ENCODE results near the gene IGF2BP2.
"Not testable (repeated sequence)": the region's sequence is repeated elsewhere in the genome, so short reads cannot be mapped to it uniquely, and the experiment has no call there.

The IGF2BP2 gene

GRCh38 chr3:185857208-185857607 lies 32.4 kb upstream of the IGF2BP2 start:
- Histone ChIP-seq H3K9me3 (ENCODE audit: control insufficient read depth in 5 of 5, low read length in 5 of 5) (peaks cover 0 to 6% (median 3%) of the 10 kb centered on the region in 5 donors), H3K4me3 (ENCODE audit: low read depth in 1 of 5, low read length in 5 of 5) (no peak overlapping the region), H3K36me3 (ENCODE audit: control insufficient read depth in 5 of 5, insufficient read depth in 5 of 5, low read length in 5 of 5) (no peaks in the 10 kb centered on the region), H3K4me1 (ENCODE audit: control insufficient read depth in 5 of 5, insufficient read depth in 5 of 5, low read length in 5 of 5) (peaks cover 0 to 2% (median 0%) of the 10 kb centered on the region in 5 donors), H3K27ac (ENCODE audit: low read depth, low read length) (no peak overlapping the region), H3K9ac (ENCODE audit: low read length in 5 of 5) (no peak overlapping the region), H3K27me3 (ENCODE audit: control insufficient read depth in 5 of 5, insufficient read depth in 4 of 5, low read length in 5 of 5) (no peaks in the 10 kb centered on the region)

GRCh38 chr3:185856652-185857051 lies 31.8 kb upstream of the IGF2BP2 start:
- peaks cover 0 to 2% (median 0%) of the 10 kb centered on the region in 5 donors for H3K4me1 ChIP-seq (ENCODE audit: control insufficient read depth in 5 of 5, insufficient read depth in 5 of 5, low read length in 5 of 5)
- no peak overlapping the region for H3K9ac ChIP-seq (ENCODE audit: low read length in 5 of 5)
- H3K9me3 ChIP-seq (ENCODE audit: control insufficient read depth in 5 of 5, low read length in 5 of 5) = peaks cover 0 to 6% (median 3%) of the 10 kb centered on the region in 5 donors
- H3K36me3 ChIP-seq (ENCODE audit: control insufficient read depth in 5 of 5, insufficient read depth in 5 of 5, low read length in 5 of 5) = no peaks in the 10 kb centered on the region
- H3K27ac ChIP-seq (ENCODE audit: low read depth, low read length) = no peak overlapping the region
- no peaks in the 10 kb centered on the region for H3K27me3 ChIP-seq (ENCODE audit: control insufficient read depth in 5 of 5, insufficient read depth in 4 of 5, low read length in 5 of 5)
- H3K4me3 ChIP-seq (ENCODE audit: low read depth in 1 of 5, low read length in 5 of 5) = no peak overlapping the region

GRCh38 chr3:185853771-185854170 lies 28.9 kb upstream of the IGF2BP2 start:
- H3K9ac ChIP-seq (ENCODE audit: low read length in 5 of 5); H3K4me3 ChIP-seq (ENCODE audit: low read depth in 1 of 5, low read length in 5 of 5); H3K4me1 ChIP-seq (ENCODE audit: control insufficient read depth in 5 of 5, insufficient read depth in 5 of 5, low read length in 5 of 5); H3K27me3 ChIP-seq (ENCODE audit: control insufficient read depth in 5 of 5, insufficient read depth in 4 of 5, low read length in 5 of 5); H3K9me3 ChIP-seq (ENCODE audit: control insufficient read depth in 5 of 5, low read length in 5 of 5); H3K36me3 ChIP-seq (ENCODE audit: control insufficient read depth in 5 of 5, insufficient read depth in 5 of 5, low read length in 5 of 5); H3K27ac ChIP-seq (ENCODE audit: low read depth, low read length): not testable (repeated sequence)

GRCh38 chr3:185852635-185853034 lies 27.8 kb upstream of the IGF2BP2 start:
- Histone ChIP-seq H3K4me3 (ENCODE audit: low read depth in 1 of 5, low read length in 5 of 5) (no peak overlapping the region), H3K4me1 (ENCODE audit: control insufficient read depth in 5 of 5, insufficient read depth in 5 of 5, low read length in 5 of 5) (peaks cover 0 to 2% (median 0%) of the 10 kb centered on the region in 5 donors), H3K9ac (ENCODE audit: low read length in 5 of 5) (no peak overlapping the region), H3K9me3 (ENCODE audit: control insufficient read depth in 5 of 5, low read length in 5 of 5) (peaks cover 0 to 6% (median 3%) of the 10 kb centered on the region in 5 donors), H3K27me3 (ENCODE audit: control insufficient read depth in 5 of 5, insufficient read depth in 4 of 5, low read length in 5 of 5) (peaks cover 0 to 3% (median 0%) of the 10 kb centered on the region in 5 donors), H3K27ac (ENCODE audit: low read depth, low read length) (no peak overlapping the region), H3K36me3 (ENCODE audit: control insufficient read depth in 5 of 5, insufficient read depth in 5 of 5, low read length in 5 of 5) (no peaks in the 10 kb centered on the region)

- Histone ChIP-seq H3K36me3 (ENCODE audit: control insufficient read depth in 5 of 5, insufficient read depth in 5 of 5, low read length in 5 of 5) (no peaks in the 10 kb centered on the region), H3K9ac (ENCODE audit: low read length in 5 of 5) (no peak overlapping the region), H3K9me3 (ENCODE audit: control insufficient read depth in 5 of 5, low read length in 5 of 5) (peaks cover 0 to 6% (median 3%) of the 10 kb centered on the region in 5 donors), H3K4me1 (ENCODE audit: control insufficient read depth in 5 of 5, insufficient read depth in 5 of 5, low read length in 5 of 5) (peaks cover 0 to 2% (median 0%) of the 10 kb centered on the region in 5 donors), H3K27me3 (ENCODE audit: control insufficient read depth in 5 of 5, insufficient read depth in 4 of 5, low read length in 5 of 5) (peaks cover 0 to 3% (median 0%) of the 10 kb centered on the region in 5 donors), H3K27ac (ENCODE audit: low read depth, low read length) (no peak overlapping the region), H3K4me3 (ENCODE audit: low read depth in 1 of 5, low read length in 5 of 5) (no peak overlapping the region)
Measured at GRCh38 chr3:185851959-185852358, 27.1 kb upstream of the IGF2BP2 start.

- Histone ChIP-seq H3K4me1 (ENCODE audit: control insufficient read depth in 5 of 5, insufficient read depth in 5 of 5, low read length in 5 of 5) (peaks cover 0 to 2% (median 0%) of the 10 kb centered on the region in 5 donors), H3K27ac (ENCODE audit: low read depth, low read length) (no peak overlapping the region), H3K9me3 (ENCODE audit: control insufficient read depth in 5 of 5, low read length in 5 of 5) (peaks cover 0 to under 1% (median 0%) of the 10 kb centered on the region in 5 donors), H3K4me3 (ENCODE audit: low read depth in 1 of 5, low read length in 5 of 5) (no peak overlapping the region), H3K9ac (ENCODE audit: low read length in 5 of 5) (no peak overlapping the region), H3K36me3 (ENCODE audit: control insufficient read depth in 5 of 5, insufficient read depth in 5 of 5, low read length in 5 of 5) (no peaks in the 10 kb centered on the region), H3K27me3 (ENCODE audit: control insufficient read depth in 5 of 5, insufficient read depth in 4 of 5, low read length in 5 of 5) (peaks cover 0 to 3% (median 0%) of the 10 kb centered on the region in 5 donors)
Measured at GRCh38 chr3:185851046-185851445, 26.2 kb upstream of the IGF2BP2 start.

GRCh38 chr3:185847506-185847905 lies 22.7 kb upstream of the IGF2BP2 start:
- Histone ChIP-seq H3K27ac (ENCODE audit: low read depth, low read length) (no peak overlapping the region), H3K4me1 (ENCODE audit: control insufficient read depth in 5 of 5, insufficient read depth in 5 of 5, low read length in 5 of 5) (peaks cover 0 to under 1% (median 0%) of the 10 kb centered on the region in 5 donors), H3K9me3 (ENCODE audit: control insufficient read depth in 5 of 5, low read length in 5 of 5) (no peaks in the 10 kb centered on the region), H3K27me3 (ENCODE audit: control insufficient read depth in 5 of 5, insufficient read depth in 4 of 5, low read length in 5 of 5) (peaks cover 0 to 3% (median 0%) of the 10 kb centered on the region in 5 donors), H3K36me3 (ENCODE audit: control insufficient read depth in 5 of 5, insufficient read depth in 5 of 5, low read length in 5 of 5) (no peaks in the 10 kb centered on the region), H3K4me3 (ENCODE audit: low read depth in 1 of 5, low read length in 5 of 5) (no peak overlapping the region), H3K9ac (ENCODE audit: low read length in 5 of 5) (no peak overlapping the region)

- H3K27me3 ChIP-seq (ENCODE audit: control insufficient read depth in 5 of 5, insufficient read depth in 4 of 5, low read length in 5 of 5) = peaks cover 0 to 3% (median 0%) of the 10 kb centered on the region in 5 donors
- H3K9me3 ChIP-seq (ENCODE audit: control insufficient read depth in 5 of 5, low read length in 5 of 5) = no peaks in the 10 kb centered on the region
- H3K27ac ChIP-seq (ENCODE audit: low read depth, low read length) = no peak overlapping the region
- H3K9ac ChIP-seq (ENCODE audit: low read length in 5 of 5) = no peak overlapping the region
- H3K4me1 ChIP-seq (ENCODE audit: control insufficient read depth in 5 of 5, insufficient read depth in 5 of 5, low read length in 5 of 5) = no peaks in the 10 kb centered on the region
- H3K4me3 ChIP-seq (ENCODE audit: low read depth in 1 of 5, low read length in 5 of 5) = no peak overlapping the region
- H3K36me3 ChIP-seq (ENCODE audit: control insufficient read depth in 5 of 5, insufficient read depth in 5 of 5, low read length in 5 of 5) = no peaks in the 10 kb centered on the region
Measured at GRCh38 chr3:185846037-185846436, 21.2 kb upstream of the IGF2BP2 start.

GRCh38 chr3:185844051-185844450 lies 19.2 kb upstream of the IGF2BP2 start:
- no peaks in the 10 kb centered on the region for H3K9me3 ChIP-seq (ENCODE audit: control insufficient read depth in 5 of 5, low read length in 5 of 5)
- H3K4me3 ChIP-seq (ENCODE audit: low read depth in 1 of 5, low read length in 5 of 5) = no peak overlapping the region
- H3K9ac ChIP-seq (ENCODE audit: low read length in 5 of 5) = no peak overlapping the region
- peaks cover 0 to 3% (median 0%) of the 10 kb centered on the region in 5 donors for H3K27me3 ChIP-seq (ENCODE audit: control insufficient read depth in 5 of 5, insufficient read depth in 4 of 5, low read length in 5 of 5)
- no peaks in the 10 kb centered on the region for H3K36me3 ChIP-seq (ENCODE audit: control insufficient read depth in 5 of 5, insufficient read depth in 5 of 5, low read length in 5 of 5)
- H3K27ac ChIP-seq (ENCODE audit: low read depth, low read length) = no peak overlapping the region
- no peaks in the 10 kb centered on the region for H3K4me1 ChIP-seq (ENCODE audit: control insufficient read depth in 5 of 5, insufficient read depth in 5 of 5, low read length in 5 of 5)

- Histone ChIP-seq H3K9me3 (ENCODE audit: control insufficient read depth in 5 of 5, low read length in 5 of 5) (no peaks in the 10 kb centered on the region), H3K9ac (ENCODE audit: low read length in 5 of 5) (no peak overlapping the region), H3K4me1 (ENCODE audit: control insufficient read depth in 5 of 5, insufficient read depth in 5 of 5, low read length in 5 of 5) (no peaks in the 10 kb centered on the region), H3K27me3 (ENCODE audit: control insufficient read depth in 5 of 5, insufficient read depth in 4 of 5, low read length in 5 of 5) (peaks cover 0 to 3% (median 0%) of the 10 kb centered on the region in 5 donors), H3K36me3 (ENCODE audit: control insufficient read depth in 5 of 5, insufficient read depth in 5 of 5, low read length in 5 of 5) (no peaks in the 10 kb centered on the region), H3K27ac (ENCODE audit: low read depth, low read length) (no peak overlapping the region), H3K4me3 (ENCODE audit: low read depth in 1 of 5, low read length in 5 of 5) (no peak overlapping the region)
Measured at GRCh38 chr3:185843635-185844034, 18.8 kb upstream of the IGF2BP2 start.
